RWPE2 (cell line): ENCODE data around the gene TRABD2A.

Experiments used
- ATAC-seq: fragments of 200-7000 bp; cut with Tn5 transposase; 3 replicates; pipeline ENCODE4 v1.9.1; 2021; ENCODE audit warnings: low read depth
- DNase-seq: peaks from one replicate; pipeline ENCODE4 v3.0.0-alpha.2; 2020; ENCODE audit warnings: low spot score
- H3K27ac ChIP-seq: fragments of 450-650 bp; 2 replicates; pipeline ENCODE4 v1.5.1; 2017; ENCODE audit warnings: mild to moderate bottlenecking; ENCODE audit not compliant: poor library complexity, severe bottlenecking
- H3K27me3 ChIP-seq: fragments of 250-450 bp; sonication (Bioruptor Pico); 2 replicates; pipeline ENCODE4 v1.5.1; 2021; ENCODE audit warnings: mild to moderate bottlenecking, moderate library complexity; ENCODE audit not compliant: insufficient read depth, poor library complexity, severe bottlenecking
- H3K36me3 ChIP-seq: fragments of 250-450 bp; sonication (Bioruptor Pico); 2 replicates; pipeline ENCODE4 v1.5.1; 2020; ENCODE audit warnings: low read depth, mild to moderate bottlenecking, moderate library complexity
- H3K4me1 ChIP-seq: fragments of 250-450 bp; sonication (Bioruptor Pico); 2 replicates; pipeline ENCODE4 v1.5.1; 2021; ENCODE audit warnings: mild to moderate bottlenecking, moderate library complexity; ENCODE audit not compliant: insufficient read depth, poor library complexity, severe bottlenecking
- H3K4me3 ChIP-seq: fragments of 250-450 bp; sonication (Bioruptor Pico); 2 replicates; pipeline ENCODE4 v1.5.1; 2021; ENCODE audit warnings: mild to moderate bottlenecking, moderate library complexity; ENCODE audit not compliant: severe bottlenecking
- H3K9me3 ChIP-seq: fragments of 250-450 bp; sonication (Bioruptor Pico); 2 replicates; pipeline ENCODE4 v1.5.1; 2021; ENCODE audit warnings: mild to moderate bottlenecking, moderate library complexity; ENCODE audit not compliant: severe bottlenecking
- CTCF ChIP-seq: fragments of 450-650 bp; IDR thresholded peaks from one replicate; pipeline ENCODE4 v1.5.1; 2017; ENCODE audit warnings: mild to moderate bottlenecking, moderate library complexity; ENCODE audit not compliant: poor library complexity, severe bottlenecking

TRABD2A gene

GRCh38 chr2:84788498-84788897 lies 92.4 kb downstream of the TRABD2A start:
- Histone ChIP-seq H3K4me3 (no peak overlapping the region), H3K9me3 (no peaks in the 10 kb centered on the region), H3K36me3 (no peaks in the 10 kb centered on the region), H3K27ac (no peak overlapping the region), H3K4me1 (no peaks in the 10 kb centered on the region), H3K27me3 (no peaks in the 10 kb centered on the region)
- no peak for TF ChIP-seq CTCF
- no peak for DNase-seq
- no peak for ATAC-seq

- Histone ChIP-seq H3K4me3 (no peak overlapping the region), H3K36me3 (no peaks in the 10 kb centered on the region), H3K27ac (no peak overlapping the region), H3K9me3 (no peaks in the 10 kb centered on the region), H3K27me3 (no peaks in the 10 kb centered on the region), H3K4me1 (no peaks in the 10 kb centered on the region)
- DNase-seq (no peak), ATAC-seq (no peak)
- no peak for TF ChIP-seq CTCF
Measured at GRCh38 chr2:84788027-84788426, 92.9 kb downstream of the TRABD2A start.

- Histone ChIP-seq H3K9me3 (no peaks in the 10 kb centered on the region), H3K27me3 (no peaks in the 10 kb centered on the region), H3K4me3 (no peak overlapping the region), H3K27ac (no peak overlapping the region), H3K36me3 (no peaks in the 10 kb centered on the region), H3K4me1 (peaks cover 9% of the 10 kb centered on the region)
- ATAC-seq = no peak
- DNase-seq = no peak
- TF ChIP-seq CTCF = no peak
Measured at GRCh38 chr2:84786601-84787000, 94.3 kb downstream of the TRABD2A start.

GRCh38 chr2:84785950-84786349 lies 94.9 kb downstream of the TRABD2A start:
- no peak for TF ChIP-seq CTCF
- Histone ChIP-seq H3K9me3 (no peaks in the 10 kb centered on the region), H3K4me1 (peaks cover 10% of the 10 kb centered on the region), H3K27me3 (no peaks in the 10 kb centered on the region), H3K27ac (no peak overlapping the region), H3K36me3 (no peaks in the 10 kb centered on the region), H3K4me3 (no peak overlapping the region)
- ATAC-seq = no peak
- no peak for DNase-seq

- Histone ChIP-seq H3K9me3 (no peaks in the 10 kb centered on the region), H3K27ac (no peak overlapping the region), H3K4me3 (no peak overlapping the region), H3K4me1 (peaks cover 10% of the 10 kb centered on the region), H3K36me3 (no peaks in the 10 kb centered on the region), H3K27me3 (no peaks in the 10 kb centered on the region)
- TF ChIP-seq CTCF = no peak
- ATAC-seq = no peak
- no peak for DNase-seq
Measured at GRCh38 chr2:84782717-84783442, 98.0 kb downstream of the TRABD2A start.
